ENCODE measurements around the gene ROBO1.

Gene ROBO1

GRCh38 chr3:78858910-78859309 is 908.9 kb downstream of the ROBO1 start:
- Histone ChIP-seq H3K79me2 (ENCODE audit: insufficient read depth, low read length) (no peaks in the 10 kb centered on the region), H3K4me3 (ENCODE audit: low read depth in 1 of 2, low read length in 2 of 2) (no peak overlapping the region), H3K9ac (ENCODE audit: low read depth, low read length) (no peak overlapping the region), H4K20me1 (ENCODE audit: insufficient read depth, low read length) (no peaks in the 10 kb centered on the region), H3K4me1 (ENCODE audit: insufficient read depth, low read length) (no peaks in the 10 kb centered on the region), H3K36me3 (ENCODE audit: insufficient read depth, low read length) (no peaks in the 10 kb centered on the region), H2AFZ (ENCODE audit: low read depth, low read length) (no peak overlapping the region), H3K9me3 (ENCODE audit: insufficient read depth, low read length, severe bottlenecking) (no peaks in the 10 kb centered on the region), H3K27me3 (ENCODE audit: insufficient read depth, low read length, poor library complexity) (no peaks in the 10 kb centered on the region), H3K4me2 (ENCODE audit: insufficient read depth, low read length) (no peak overlapping the region), H3K27ac (ENCODE audit: low read length) (no peak overlapping the region)
- ATAC-seq (ENCODE audit: insufficient read depth, low read depth) (no peak), DNase-seq (no peak)
- TF ChIP-seq EZH2 (IDR thresholded peaks at IDR 0.05; ENCODE audit: borderline replicate concordance, low read depth, low read length, severe bottlenecking) (no peak), CTCF (IDR thresholded peaks at IDR 0.05; ENCODE audit: borderline replicate concordance, extremely low read depth, low read length, poor library complexity, severe bottlenecking) (no peak)

GRCh38 chr3:78858174-78858573 is 909.6 kb downstream of the ROBO1 start:
- no peak overlapping the region for H3K4me2 ChIP-seq (ENCODE audit: insufficient read depth, low read length)
- ATAC-seq (ENCODE audit: insufficient read depth, low read depth) (no peak), DNase-seq (no peak)
- H3K27ac ChIP-seq (ENCODE audit: low read length): no peak overlapping the region
- no peaks in the 10 kb centered on the region for H3K9me3 ChIP-seq (ENCODE audit: insufficient read depth, low read length, severe bottlenecking)
- no peak for TF ChIP-seq EZH2 (IDR thresholded peaks at IDR 0.05; ENCODE audit: borderline replicate concordance, low read depth, low read length, severe bottlenecking)
- no peak for TF ChIP-seq CTCF (IDR thresholded peaks at IDR 0.05; ENCODE audit: borderline replicate concordance, extremely low read depth, low read length, poor library complexity, severe bottlenecking)
- H3K4me3 ChIP-seq (ENCODE audit: low read depth in 1 of 2, low read length in 2 of 2): no peak overlapping the region
- no peak overlapping the region for H2AFZ ChIP-seq (ENCODE audit: low read depth, low read length)
- no peaks in the 10 kb centered on the region for H3K27me3 ChIP-seq (ENCODE audit: insufficient read depth, low read length, poor library complexity)
- H3K36me3 ChIP-seq (ENCODE audit: insufficient read depth, low read length): no peaks in the 10 kb centered on the region
- no peaks in the 10 kb centered on the region for H3K79me2 ChIP-seq (ENCODE audit: insufficient read depth, low read length)
- no peaks in the 10 kb centered on the region for H4K20me1 ChIP-seq (ENCODE audit: insufficient read depth, low read length)
- no peaks in the 10 kb centered on the region for H3K4me1 ChIP-seq (ENCODE audit: insufficient read depth, low read length)
- H3K9ac ChIP-seq (ENCODE audit: low read depth, low read length): no peak overlapping the region

- DNase-seq (no peak), ATAC-seq (ENCODE audit: insufficient read depth, low read depth) (no peak)
- no peak for TF ChIP-seq EZH2 (IDR thresholded peaks at IDR 0.05; ENCODE audit: borderline replicate concordance, low read depth, low read length, severe bottlenecking)
- no peak for TF ChIP-seq CTCF (IDR thresholded peaks at IDR 0.05; ENCODE audit: borderline replicate concordance, extremely low read depth, low read length, poor library complexity, severe bottlenecking)
- H3K9me3 ChIP-seq (ENCODE audit: insufficient read depth, low read length, severe bottlenecking): no peaks in the 10 kb centered on the region
- H2AFZ ChIP-seq (ENCODE audit: low read depth, low read length): no peak overlapping the region; the same call in 1 of the 2 replicates
- H3K36me3 ChIP-seq (ENCODE audit: insufficient read depth, low read length): no peaks in the 10 kb centered on the region
- no peak overlapping the region for H3K9ac ChIP-seq (ENCODE audit: low read depth, low read length)
- no peak overlapping the region for H3K4me3 ChIP-seq (ENCODE audit: low read depth in 1 of 2, low read length in 2 of 2)
- no peak overlapping the region for H3K4me2 ChIP-seq (ENCODE audit: insufficient read depth, low read length)
- no peaks in the 10 kb centered on the region for H3K27me3 ChIP-seq (ENCODE audit: insufficient read depth, low read length, poor library complexity)
- H4K20me1 ChIP-seq (ENCODE audit: insufficient read depth, low read length): no peaks in the 10 kb centered on the region
- no peak overlapping the region for H3K27ac ChIP-seq (ENCODE audit: low read length)
- H3K79me2 ChIP-seq (ENCODE audit: insufficient read depth, low read length): no peaks in the 10 kb centered on the region
- no peaks in the 10 kb centered on the region for H3K4me1 ChIP-seq (ENCODE audit: insufficient read depth, low read length)
Measured at GRCh38 chr3:78857494-78858111, 910.2 kb downstream of the ROBO1 start.
